DND-41 (cell line): ENCODE measurements around the gene BMS1.
"Not testable (repeated sequence)": the region's sequence is repeated elsewhere in the genome, so short reads cannot be mapped to it uniquely, and the experiment has no call there.

Experiments
- ATAC-seq: fragments of 200-7000 bp; cut with Tn5 transposase; 3 replicates; pipeline ENCODE4 v1.9.1; 2021; ENCODE audit warnings: low read depth; ENCODE audit not compliant: insufficient read depth
- DNase-seq: peaks from one replicate; pipeline ENCODE4 v3.0.0-alpha.2; 2020
- H2AFZ ChIP-seq: 2 replicates; pipeline ENCODE4 v1.6.0; 2012; ENCODE audit warnings: low read depth, low read length
- H3K27ac ChIP-seq: 2 replicates; pipeline ENCODE4 v1.5.1; 2012; ENCODE audit warnings: low read length, inconsistent platforms
- H3K27me3 ChIP-seq: fragments of 200-600 bp; sonication (generic); 2 replicates; pipeline ENCODE4 v1.6.0; 2012; ENCODE audit warnings: low read length, mild to moderate bottlenecking, inconsistent platforms; ENCODE audit not compliant: insufficient read depth, poor library complexity
- H3K36me3 ChIP-seq: 2 replicates; pipeline ENCODE4 v1.5.1; 2012; ENCODE audit warnings: low read length, inconsistent platforms; ENCODE audit not compliant: insufficient read depth
- H3K4me1 ChIP-seq: 2 replicates; pipeline ENCODE4 v1.5.1; 2012; ENCODE audit warnings: mild to moderate bottlenecking, low read length; ENCODE audit not compliant: insufficient read depth
- H3K4me2 ChIP-seq: 2 replicates; pipeline ENCODE4 v1.6.0; 2012; ENCODE audit warnings: mild to moderate bottlenecking, moderate library complexity, low read length, inconsistent platforms; ENCODE audit not compliant: insufficient read depth
- H3K4me3 ChIP-seq, 2 experiments: fragments of 200-600 bp in 1 of 2; shearing (Covaris generic) in 1 of 2; 2 replicates each; pipeline ENCODE4 v1.5.1; 2012 to 2016; ENCODE audit warnings: inconsistent platforms in 2 of 2, low read length in 2 of 2, mild to moderate bottlenecking in 2 of 2, low read depth in 1 of 2, moderate library complexity in 1 of 2
- H3K79me2 ChIP-seq: 2 replicates; pipeline ENCODE4 v1.6.0; 2012; ENCODE audit warnings: low read length, inconsistent platforms; ENCODE audit not compliant: insufficient read depth
- H3K9ac ChIP-seq: 2 replicates; pipeline ENCODE4 v1.6.0; 2012; ENCODE audit warnings: low read depth, mild to moderate bottlenecking, inconsistent platforms, low read length, moderate library complexity
- H3K9me3 ChIP-seq: 2 replicates; pipeline ENCODE4 v1.5.1; 2012; ENCODE audit warnings: low read length, moderate library complexity, mild to moderate bottlenecking, inconsistent platforms; ENCODE audit not compliant: insufficient read depth, severe bottlenecking
- H4K20me1 ChIP-seq: 2 replicates; pipeline ENCODE4 v1.6.0; 2012; ENCODE audit warnings: low read length; ENCODE audit not compliant: insufficient read depth
- CTCF ChIP-seq: IDR thresholded peaks from 2 replicates; pipeline ENCODE4 v1.5.1; 2012; ENCODE audit warnings: borderline replicate concordance, low read length, moderate library complexity, mild to moderate bottlenecking; ENCODE audit not compliant: poor library complexity, severe bottlenecking; ENCODE audit errors: extremely low read depth
- EZH2 ChIP-seq: IDR thresholded peaks from 3 replicates; pipeline ENCODE4 v1.6.1; 2012; ENCODE audit warnings: borderline replicate concordance, low read depth, mild to moderate bottlenecking, moderate library complexity, low read length, inconsistent platforms; ENCODE audit not compliant: severe bottlenecking

The BMS1 gene

GRCh38 chr10:42816334-42816733, 33.7 kb downstream of the BMS1 start:
- peaks cover 68% of the 10 kb centered on the region for H3K36me3 ChIP-seq
- not testable (repeated sequence) for H3K9ac ChIP-seq, H3K4me2 ChIP-seq, H2AFZ ChIP-seq, ATAC-seq, H3K27ac ChIP-seq, DNase-seq, H3K4me1 ChIP-seq, H4K20me1 ChIP-seq, H3K27me3 ChIP-seq, H3K4me3 ChIP-seq, H3K9me3 ChIP-seq
- peaks cover 11% of the 10 kb centered on the region; the same call in 1 of the 2 replicates for H3K79me2 ChIP-seq

GRCh38 chr10:42816912-42817311, 34.3 kb downstream of the BMS1 start:
- Histone ChIP-seq H3K79me2 (peaks cover 9% of the 10 kb centered on the region; the same call in 1 of the 2 replicates), H3K27me3 (no peaks in the 10 kb centered on the region), H3K4me1 (no peaks in the 10 kb centered on the region), H3K9ac (no peak overlapping the region), H3K4me3 (no peak overlapping the region), H4K20me1 (no peaks in the 10 kb centered on the region), H3K36me3 (peaks cover 66% of the 10 kb centered on the region), H3K27ac (no peak overlapping the region), H3K4me2 (no peak overlapping the region), H2AFZ (no peak overlapping the region), H3K9me3 (peaks cover 5% of the 10 kb centered on the region)
- DNase-seq (no peak), ATAC-seq (no peak)
- TF ChIP-seq EZH2 (no peak), CTCF (no peak)

GRCh38 chr10:42817417-42817816, 34.8 kb downstream of the BMS1 start:
- not testable (repeated sequence) for H3K9ac ChIP-seq, H3K4me3 ChIP-seq, ATAC-seq, H3K4me1 ChIP-seq, H3K27ac ChIP-seq, H3K9me3 ChIP-seq, H4K20me1 ChIP-seq, H3K4me2 ChIP-seq, H3K79me2 ChIP-seq, H2AFZ ChIP-seq, H3K27me3 ChIP-seq, DNase-seq
- peaks cover 64% of the 10 kb centered on the region for H3K36me3 ChIP-seq

- not testable (repeated sequence) for DNase-seq, H3K9me3 ChIP-seq, H3K4me2 ChIP-seq, ATAC-seq, H3K27me3 ChIP-seq, H3K4me3 ChIP-seq, H2AFZ ChIP-seq, H3K4me1 ChIP-seq, H3K79me2 ChIP-seq, H4K20me1 ChIP-seq, H3K9ac ChIP-seq, H3K27ac ChIP-seq
- peaks cover 86% of the 10 kb centered on the region for H3K36me3 ChIP-seq
Observed at GRCh38 chr10:42826759-42827158, 44.2 kb downstream of the BMS1 start.

GRCh38 chr10:42827201-42827600, 44.6 kb downstream of the BMS1 start:
- TF ChIP-seq EZH2 (no peak), CTCF (no peak)
- H3K9ac ChIP-seq: no peak overlapping the region
- DNase-seq: no peak
- no peak overlapping the region for H2AFZ ChIP-seq
- H3K27ac ChIP-seq: no peak overlapping the region
- H3K4me3 ChIP-seq: no peak overlapping the region
- peaks cover 5% of the 10 kb centered on the region; the same call in 1 of the 2 replicates for H3K79me2 ChIP-seq
- no peak overlapping the region for H3K4me2 ChIP-seq
- H3K9me3 ChIP-seq: no peaks in the 10 kb centered on the region
- H4K20me1 ChIP-seq: peaks cover 4% of the 10 kb centered on the region; the same call in 1 of the 2 replicates
- peaks cover 90% of the 10 kb centered on the region for H3K36me3 ChIP-seq
- H3K4me1 ChIP-seq: no peaks in the 10 kb centered on the region
- H3K27me3 ChIP-seq: no peaks in the 10 kb centered on the region
- no peak for ATAC-seq

- peaks cover 83% of the 10 kb centered on the region for H3K36me3 ChIP-seq
- not testable (repeated sequence) for H3K4me2 ChIP-seq, H3K4me1 ChIP-seq, DNase-seq, H4K20me1 ChIP-seq, H2AFZ ChIP-seq, H3K27me3 ChIP-seq, H3K79me2 ChIP-seq, H3K27ac ChIP-seq, H3K9ac ChIP-seq, H3K9me3 ChIP-seq, ATAC-seq, H3K4me3 ChIP-seq
Observed at GRCh38 chr10:42828391-42828790, 45.8 kb downstream of the BMS1 start.
